AG09309 (cell line): ENCODE data around the gene SIAH2.

ENCODE experiments used
- DNase-seq: peaks from one replicate; pipeline ENCODE4 v3.0.0-alpha.2; 2010; ENCODE audit warnings: low read depth
- H3K4me3 ChIP-seq: 2 replicates; pipeline ENCODE4 v1.5.1; 2011; ENCODE audit warnings: mild to moderate bottlenecking, low read depth, low read length, moderate library complexity; ENCODE audit not compliant: control insufficient read depth
- CTCF ChIP-seq: IDR thresholded peaks from 2 replicates; pipeline ENCODE4 v1.5.1; 2011; ENCODE audit warnings: mild to moderate bottlenecking, low read depth, low read length, inconsistent platforms; ENCODE audit not compliant: insufficient read depth, control insufficient read depth; ENCODE audit errors: missing control alignments

The SIAH2 gene

GRCh38 chr3:150778793-150779401 lies 15.9 kb upstream of the SIAH2 start:
- no peak for DNase-seq
- no peak overlapping the region for H3K4me3 ChIP-seq
- TF ChIP-seq CTCF = no peak

- no peak for TF ChIP-seq CTCF
- no peak overlapping the region for H3K4me3 ChIP-seq
- DNase-seq = peak; percentile 32
These were observed 12.1 kb upstream of the SIAH2 start for GRCh38 chr3:150775001-150775599.

DNA sequence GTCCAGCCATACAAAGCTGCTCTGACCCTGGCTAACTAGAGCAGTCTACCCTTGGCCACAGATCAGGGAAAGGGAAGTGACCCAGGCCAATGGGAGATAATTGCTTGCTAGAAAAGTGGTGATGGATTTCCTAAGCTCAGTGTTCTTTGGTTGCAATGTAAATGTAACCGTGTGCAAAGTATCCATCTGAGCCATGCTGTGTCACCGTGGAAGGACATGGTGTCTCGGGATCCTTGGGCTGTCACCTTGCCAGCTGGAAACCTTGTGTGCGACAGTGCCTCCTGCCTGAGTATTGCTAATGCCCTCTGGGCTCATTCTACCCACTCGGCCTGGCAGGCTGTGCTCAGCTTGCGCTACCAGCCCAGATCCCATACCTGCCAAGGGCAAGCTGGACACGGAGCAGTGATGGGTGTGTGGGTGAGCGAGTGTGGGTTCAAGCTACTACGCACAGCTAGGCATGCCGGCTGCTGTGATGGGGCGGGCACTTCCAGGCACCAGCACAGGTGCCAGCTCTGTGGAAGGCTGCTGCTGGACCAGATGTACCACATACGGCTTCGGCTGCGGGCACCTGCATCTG lies 10.7 kb upstream of the SIAH2 start:
- TF ChIP-seq CTCF = no peak
- no peak for DNase-seq

DNA sequence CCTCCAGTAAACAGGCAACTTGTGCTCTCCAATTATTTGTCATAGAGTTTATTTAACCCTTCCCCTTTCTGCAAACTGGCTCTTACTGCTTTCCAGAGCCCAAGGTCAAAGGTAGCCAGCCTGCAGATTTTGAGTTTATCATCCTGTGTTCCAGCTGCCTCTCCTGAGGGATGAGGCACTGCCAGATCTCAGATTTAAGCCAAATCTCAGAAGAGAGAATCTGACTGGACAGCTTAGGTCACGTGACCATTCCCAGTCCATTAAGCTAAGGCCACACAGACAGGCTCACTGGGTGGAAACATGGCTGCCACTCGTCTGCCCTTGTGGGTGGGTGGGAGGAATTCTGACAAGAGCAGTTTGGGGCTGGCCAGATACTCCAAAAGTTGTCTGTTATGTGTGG lies 8.6 kb upstream of the SIAH2 start:
- no peak for DNase-seq
- TF ChIP-seq CTCF = no peak
- no peak overlapping the region for H3K4me3 ChIP-seq

More for the DNA sequence above, 10.7 kb upstream of the SIAH2 start:
- no peak overlapping the region for H3K4me3 ChIP-seq

- no peak for DNase-seq
- H3K4me3 ChIP-seq = no peak overlapping the region
- no peak for TF ChIP-seq CTCF
These were observed 7.7 kb upstream of the SIAH2 start for GRCh38 chr3:150770681-150771080.

DNA sequence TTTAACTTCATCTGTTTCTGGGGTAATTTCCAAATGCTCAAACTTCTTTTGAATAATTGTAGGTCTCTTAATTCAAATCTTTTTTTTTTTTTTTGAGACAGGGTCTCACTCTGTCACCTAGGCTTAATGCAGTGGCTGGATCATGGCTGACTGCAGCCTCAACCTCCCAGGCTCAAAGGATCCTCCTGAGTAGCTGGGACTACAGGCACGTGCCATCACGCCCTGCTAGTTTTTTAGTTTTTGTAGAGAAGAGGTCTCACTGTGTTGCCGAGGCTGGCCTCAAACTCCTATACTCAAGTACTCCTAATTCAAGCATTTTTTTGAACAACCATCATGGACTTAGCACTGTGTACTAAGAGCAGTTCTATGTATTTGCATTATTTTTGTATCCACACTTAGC lies 3.8 kb upstream of the SIAH2 start:
- DNase-seq = no peak
- no peak overlapping the region for H3K4me3 ChIP-seq
- no peak for TF ChIP-seq CTCF
